Fibroblast of lung (primary cell): ENCODE results near the gene PTS.

ENCODE experiments used
- EZH2 ChIP-seq: IDR thresholded peaks from 2 replicates; pipeline ENCODE4 v1.5.1; 2012; ENCODE audit warnings: low read length, control low read depth, mild to moderate bottlenecking; ENCODE audit errors: missing control alignments
- TF ChIP-seq, protein P1 (sequence below), 2 donors: IDR thresholded peaks in 1 of 2; conservative IDR thresholded peaks in 1 of 2; 1 replicate in 1 of 2; 2 replicates in 1 of 2; pipeline ENCODE4 v1.5.1; 2011 to 2012; ENCODE audit warnings: low read length in 2 of 2, control low read depth in 1 of 2, inconsistent platforms in 1 of 2, low read depth in 1 of 2, mild to moderate bottlenecking in 1 of 2

DNA sequence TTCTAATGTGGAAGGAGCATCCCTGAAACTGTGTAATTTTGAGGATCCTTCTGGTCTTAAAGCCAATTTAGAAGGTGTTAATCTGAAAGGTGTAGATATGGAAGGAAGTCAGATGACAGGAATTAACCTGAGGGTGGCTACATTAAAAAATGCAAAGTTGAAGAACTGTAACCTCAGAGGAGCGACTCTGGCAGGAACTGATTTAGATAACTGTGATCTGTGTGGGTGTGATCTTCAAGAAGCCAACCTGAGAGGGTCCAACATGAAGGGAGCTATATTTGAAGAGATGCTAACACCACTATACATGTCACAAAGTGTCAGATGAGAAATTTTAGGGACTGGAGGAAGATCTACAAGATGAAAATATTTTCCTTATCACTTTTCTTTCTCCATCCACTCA lies 43.4 kb upstream of the PTS start:
- TF ChIP-seq, protein P1, sequence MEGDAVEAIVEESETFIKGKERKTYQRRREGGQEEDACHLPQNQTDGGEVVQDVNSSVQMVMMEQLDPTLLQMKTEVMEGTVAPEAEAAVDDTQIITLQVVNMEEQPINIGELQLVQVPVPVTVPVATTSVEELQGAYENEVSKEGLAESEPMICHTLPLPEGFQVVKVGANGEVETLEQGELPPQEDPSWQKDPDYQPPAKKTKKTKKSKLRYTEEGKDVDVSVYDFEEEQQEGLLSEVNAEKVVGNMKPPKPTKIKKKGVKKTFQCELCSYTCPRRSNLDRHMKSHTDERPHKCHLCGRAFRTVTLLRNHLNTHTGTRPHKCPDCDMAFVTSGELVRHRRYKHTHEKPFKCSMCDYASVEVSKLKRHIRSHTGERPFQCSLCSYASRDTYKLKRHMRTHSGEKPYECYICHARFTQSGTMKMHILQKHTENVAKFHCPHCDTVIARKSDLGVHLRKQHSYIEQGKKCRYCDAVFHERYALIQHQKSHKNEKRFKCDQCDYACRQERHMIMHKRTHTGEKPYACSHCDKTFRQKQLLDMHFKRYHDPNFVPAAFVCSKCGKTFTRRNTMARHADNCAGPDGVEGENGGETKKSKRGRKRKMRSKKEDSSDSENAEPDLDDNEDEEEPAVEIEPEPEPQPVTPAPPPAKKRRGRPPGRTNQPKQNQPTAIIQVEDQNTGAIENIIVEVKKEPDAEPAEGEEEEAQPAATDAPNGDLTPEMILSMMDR (conservative IDR thresholded peaks at IDR 0.05 in 1 of 2, IDR thresholded peaks at IDR 0.05 in 1 of 2; ENCODE audit: low read depth in 1 of 2, low read length in 2 of 2) = no peak
- no peak for TF ChIP-seq EZH2
